22Rv1 (cell line): ENCODE data around the gene SH3BGRL2.
A peak's percentile ranks its signal among the peaks of the same experiment; 100 is the strongest.

Experiments
- H3K27ac ChIP-seq: fragments of 450-650 bp; 2 replicates; pipeline ENCODE4 v1.5.1; 2017
- CTCF ChIP-seq: fragments of 450-650 bp; IDR thresholded peaks from 2 replicates; pipeline ENCODE4 v1.5.1; 2017; ENCODE audit warnings: mild to moderate bottlenecking
- ZFX ChIP-seq: fragments of 450-650 bp; IDR thresholded peaks from 2 replicates; pipeline ENCODE4 v1.6.1; 2017; ENCODE audit warnings: antibody characterized with exemption, borderline replicate concordance

SH3BGRL2 gene

DNA sequence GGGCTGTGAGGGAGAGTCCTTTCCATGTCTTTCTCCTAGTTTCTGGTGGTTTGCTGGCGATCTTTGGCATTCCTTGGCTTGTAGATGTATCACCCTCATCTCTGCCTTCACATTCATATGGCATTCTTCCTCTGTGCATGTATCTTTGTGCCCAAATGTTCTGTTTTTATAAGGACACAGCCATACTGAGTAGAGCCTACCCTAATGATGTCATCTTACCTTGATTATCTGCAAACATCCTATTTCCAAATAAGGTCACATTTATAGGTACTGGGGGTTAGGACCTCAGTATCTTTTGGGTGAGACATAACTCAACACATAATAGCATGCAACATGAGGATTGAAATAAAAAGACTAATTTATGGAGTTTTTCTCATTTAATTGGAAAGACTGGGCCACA is 5.5 kb downstream of the SH3BGRL2 start:
- H3K27ac ChIP-seq, result no peak overlapping the region

DNA sequence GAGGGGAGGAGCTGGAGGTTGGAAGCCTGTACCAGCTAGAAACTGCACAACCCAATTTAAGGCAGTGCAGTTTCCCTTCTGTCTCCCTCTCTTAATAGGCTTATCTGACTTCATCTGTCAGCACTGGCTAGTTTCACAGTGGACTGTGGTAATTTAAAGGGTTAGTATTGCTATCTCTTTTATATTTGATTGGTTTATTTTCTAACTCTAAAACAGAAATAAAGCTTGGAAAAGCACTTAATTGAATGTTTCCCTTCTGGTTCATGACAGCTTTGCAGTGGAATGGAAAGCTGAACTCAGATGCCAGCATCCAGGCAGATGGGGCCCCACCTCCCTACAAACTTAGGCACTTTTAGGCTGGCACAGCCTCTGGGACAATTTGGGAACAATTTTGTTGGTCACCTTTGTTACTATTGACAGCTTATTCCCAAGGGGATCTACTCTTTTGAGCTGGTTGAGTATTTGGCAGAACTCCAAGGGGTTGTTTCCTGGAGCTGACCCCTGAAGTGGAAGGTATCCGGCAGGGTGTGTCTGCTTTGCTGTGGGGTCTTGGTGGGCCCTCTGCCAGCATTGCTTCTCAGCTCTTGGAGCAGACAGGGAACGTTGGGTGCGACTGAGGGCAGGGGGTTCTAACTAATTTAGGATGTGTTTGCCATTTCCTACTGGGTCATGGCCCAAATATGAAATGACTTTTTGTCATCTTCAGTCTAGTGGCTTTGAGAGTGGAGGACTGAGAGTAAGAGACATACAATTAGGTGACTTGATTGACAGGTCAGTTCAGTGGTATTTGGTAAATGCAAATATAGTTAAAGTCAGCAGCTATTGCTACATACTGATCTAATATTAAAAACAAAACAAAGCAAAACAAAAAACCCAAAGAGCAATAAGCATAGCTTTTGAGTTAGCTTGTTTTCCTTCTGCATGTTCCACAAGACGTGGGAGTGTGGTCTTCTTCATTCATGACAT is 9.3 kb downstream of the SH3BGRL2 start:
- no peak overlapping the region for H3K27ac ChIP-seq
- TF ChIP-seq ZFX, result no peak
- TF ChIP-seq CTCF, result no peak

More for the DNA sequence above, 5.5 kb downstream of the SH3BGRL2 start:
- no peak for TF ChIP-seq CTCF
- TF ChIP-seq ZFX, result no peak

DNA sequence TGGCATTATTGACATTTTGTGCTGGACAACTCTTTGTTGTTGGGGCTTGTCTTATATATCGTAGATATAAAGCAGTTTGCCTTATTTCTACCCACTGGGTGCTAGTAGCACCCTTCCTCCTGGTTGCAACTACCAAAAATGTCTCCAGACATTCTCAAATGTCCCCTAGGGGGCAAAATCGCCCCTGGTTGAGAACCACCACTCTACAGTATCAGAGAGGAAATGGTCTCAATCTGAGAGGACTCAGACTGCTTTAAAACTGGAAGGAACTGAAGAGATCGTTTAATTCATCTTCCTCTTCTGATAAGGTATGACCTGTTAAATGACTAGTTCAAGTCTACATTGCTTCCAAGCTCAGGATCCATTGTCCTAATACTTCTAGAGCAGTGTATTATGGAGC is 14.9 kb downstream of the SH3BGRL2 start:
- H3K27ac ChIP-seq, result no peak overlapping the region
- TF ChIP-seq ZFX, result no peak
- TF ChIP-seq CTCF, result peak; percentile 16; the same call in 1 of the 2 replicates

- no peak overlapping the region for H3K27ac ChIP-seq
- TF ChIP-seq ZFX (no peak), CTCF (no peak)
Observed at GRCh38 chr6:79646561-79646960, 15.4 kb downstream of the SH3BGRL2 start.

GRCh38 chr6:79647741-79648140 is 16.6 kb downstream of the SH3BGRL2 start:
- TF ChIP-seq CTCF (no peak), ZFX (no peak)
- H3K27ac ChIP-seq, result no peak overlapping the region

- no peak overlapping the region for H3K27ac ChIP-seq
- no peak for TF ChIP-seq CTCF
- TF ChIP-seq ZFX, result no peak
Observed at GRCh38 chr6:79648328-79648727, 17.2 kb downstream of the SH3BGRL2 start.

GRCh38 chr6:79649016-79649415 is 17.9 kb downstream of the SH3BGRL2 start:
- H3K27ac ChIP-seq, result no peak overlapping the region
- TF ChIP-seq CTCF (no peak), ZFX (no peak)
